Muscle layer of colon (tissue), 2 donors: Measurements from ENCODE around the gene GABRD.

Source experiments
- H3K27ac ChIP-seq: one replicate; pipeline ENCODE4 v1.7.0; 2013; ENCODE audit warnings: low read depth, mild to moderate bottlenecking, low read length, moderate library complexity
- H3K27me3 ChIP-seq, 2 donors: one replicate each; pipeline ENCODE4 v1.7.0; 2013; ENCODE audit warnings: low read length in 2 of 2, mild to moderate bottlenecking in 2 of 2; ENCODE audit not compliant: insufficient read depth in 2 of 2, control insufficient read depth in 1 of 2
- H3K36me3 ChIP-seq: one replicate; pipeline ENCODE4 v1.7.0; 2013; ENCODE audit warnings: mild to moderate bottlenecking, low read length; ENCODE audit not compliant: insufficient read depth
- H3K4me1 ChIP-seq: one replicate; pipeline ENCODE4 v1.7.0; 2013; ENCODE audit warnings: mild to moderate bottlenecking, low read length; ENCODE audit not compliant: insufficient read depth
- H3K4me3 ChIP-seq, 2 donors: one replicate each; pipeline ENCODE4 v1.7.0; 2013; ENCODE audit warnings: low read length in 2 of 2, low read depth in 1 of 2, mild to moderate bottlenecking in 1 of 2, moderate library complexity in 1 of 2
- H3K9ac ChIP-seq: one replicate; pipeline ENCODE4 v1.7.0; 2013; ENCODE audit warnings: low read length
- H3K9me3 ChIP-seq: one replicate; pipeline ENCODE4 v1.7.0; 2013; ENCODE audit warnings: mild to moderate bottlenecking, low read length
- donor health status: abdominal sarcoma.
- donor health status: Adenocarcinoma of cecum.

GABRD gene

DNA sequence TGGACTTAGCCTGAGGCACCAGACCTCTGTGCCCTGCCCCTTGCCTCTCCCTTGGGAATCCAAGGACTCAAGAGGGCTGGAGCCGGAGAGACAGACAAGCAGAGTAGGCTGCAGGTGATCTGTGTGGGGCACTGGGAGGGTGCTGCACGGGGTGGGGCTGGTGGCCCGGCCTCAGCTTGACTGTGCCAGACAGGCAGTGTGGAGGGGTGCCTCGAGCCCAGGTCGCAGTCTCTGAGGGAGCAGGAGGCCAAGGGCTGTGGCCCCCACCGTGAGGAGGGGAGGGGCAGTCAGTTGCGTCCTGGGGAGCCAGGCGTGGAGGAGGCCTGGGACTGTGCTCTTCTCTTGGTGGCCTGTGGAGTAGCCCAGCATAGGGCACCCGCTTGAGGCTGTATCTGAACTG, 4.0 kb downstream of the GABRD start:
- Histone ChIP-seq H3K27ac (no peak overlapping the region), H3K9ac (no peak overlapping the region), H3K36me3 (no peaks in the 10 kb centered on the region), H3K4me3 (no peak overlapping the region), H3K4me1 (no peaks in the 10 kb centered on the region), H3K9me3 (no peaks in the 10 kb centered on the region), H3K27me3 (peaks cover 20 to 70% of the 10 kb centered on the region in 2 donors)

DNA sequence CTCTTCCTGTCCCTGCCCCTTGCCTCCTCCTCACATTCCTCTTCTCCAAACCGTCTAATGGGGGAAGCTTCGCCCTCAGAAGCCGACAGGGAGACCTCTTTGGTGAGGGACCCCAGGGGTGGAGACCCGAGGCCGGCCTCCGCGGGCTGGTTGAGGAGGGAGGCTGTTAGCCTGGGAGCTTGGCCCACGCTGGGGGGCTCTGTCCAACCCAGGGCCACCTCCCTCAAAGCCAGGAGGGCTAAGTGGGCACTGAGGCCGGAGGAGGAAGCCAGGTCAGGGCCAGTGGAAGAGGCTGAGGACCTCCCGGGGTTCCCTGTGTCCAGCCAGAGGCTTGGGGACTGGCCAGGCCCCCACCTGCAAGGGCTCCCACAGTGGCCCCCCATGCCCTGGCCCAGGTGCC, 5.3 kb downstream of the GABRD start:
- Histone ChIP-seq H3K27me3 (peaks cover 20 to 64% of the 10 kb centered on the region in 2 donors), H3K27ac (no peak overlapping the region), H3K9me3 (no peaks in the 10 kb centered on the region), H3K9ac (no peak overlapping the region), H3K4me1 (no peaks in the 10 kb centered on the region), H3K36me3 (no peaks in the 10 kb centered on the region), H3K4me3 (no peak overlapping the region)

DNA sequence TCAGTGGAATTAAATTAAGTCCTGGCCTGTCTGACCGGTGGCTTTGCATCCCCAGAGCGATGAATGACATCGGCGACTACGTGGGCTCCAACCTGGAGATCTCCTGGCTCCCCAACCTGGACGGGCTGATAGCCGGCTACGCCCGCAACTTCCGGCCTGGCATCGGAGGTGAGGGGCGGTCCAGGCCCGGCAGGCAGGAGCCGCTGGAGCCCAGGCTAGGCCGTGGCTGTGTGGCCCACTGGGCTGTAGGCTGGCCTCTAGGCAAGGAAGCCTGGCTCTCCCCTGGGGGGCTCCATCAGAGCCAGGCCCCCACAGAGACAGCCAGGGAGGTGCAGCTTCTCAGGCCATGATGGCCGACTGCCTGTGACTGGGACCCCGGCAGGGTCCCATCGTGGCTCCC, 5.7 kb downstream of the GABRD start:
- H3K27ac ChIP-seq, result no peak overlapping the region
- no peak overlapping the region for H3K9ac ChIP-seq
- no peaks in the 10 kb centered on the region for H3K36me3 ChIP-seq
- no peak overlapping the region for H3K4me3 ChIP-seq
- H3K27me3 ChIP-seq, result peaks cover 17 to 60% of the 10 kb centered on the region in 2 donors
- H3K9me3 ChIP-seq, result no peaks in the 10 kb centered on the region
- no peaks in the 10 kb centered on the region for H3K4me1 ChIP-seq

DNA sequence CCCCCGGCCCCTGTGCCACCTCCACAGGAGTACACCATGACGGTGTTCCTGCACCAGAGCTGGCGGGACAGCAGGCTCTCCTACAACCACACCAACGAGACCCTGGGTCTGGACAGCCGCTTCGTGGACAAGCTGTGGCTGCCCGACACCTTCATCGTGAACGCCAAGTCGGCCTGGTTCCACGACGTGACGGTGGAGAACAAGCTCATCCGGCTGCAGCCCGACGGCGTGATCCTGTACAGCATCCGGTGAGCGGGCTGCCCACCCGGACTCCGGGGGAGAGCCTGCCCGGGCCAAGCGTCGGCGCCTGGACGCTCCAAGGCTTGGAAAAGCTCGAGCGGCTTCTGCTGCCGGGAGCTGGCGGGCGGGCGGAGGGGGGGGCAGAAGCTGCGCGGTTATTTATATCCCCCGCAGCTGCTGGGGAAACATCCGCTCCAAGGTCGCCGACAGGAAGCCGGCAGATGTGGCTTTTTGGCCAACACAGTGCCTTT, 6.4 kb downstream of the GABRD start:
- H3K4me3 ChIP-seq, result no peak overlapping the region
- H3K27ac ChIP-seq, result no peak overlapping the region
- no peaks in the 10 kb centered on the region for H3K4me1 ChIP-seq
- H3K36me3 ChIP-seq, result no peaks in the 10 kb centered on the region
- H3K27me3 ChIP-seq, result peaks cover 11 to 53% of the 10 kb centered on the region in 2 donors
- no peak overlapping the region for H3K9ac ChIP-seq
- H3K9me3 ChIP-seq, result no peaks in the 10 kb centered on the region

DNA sequence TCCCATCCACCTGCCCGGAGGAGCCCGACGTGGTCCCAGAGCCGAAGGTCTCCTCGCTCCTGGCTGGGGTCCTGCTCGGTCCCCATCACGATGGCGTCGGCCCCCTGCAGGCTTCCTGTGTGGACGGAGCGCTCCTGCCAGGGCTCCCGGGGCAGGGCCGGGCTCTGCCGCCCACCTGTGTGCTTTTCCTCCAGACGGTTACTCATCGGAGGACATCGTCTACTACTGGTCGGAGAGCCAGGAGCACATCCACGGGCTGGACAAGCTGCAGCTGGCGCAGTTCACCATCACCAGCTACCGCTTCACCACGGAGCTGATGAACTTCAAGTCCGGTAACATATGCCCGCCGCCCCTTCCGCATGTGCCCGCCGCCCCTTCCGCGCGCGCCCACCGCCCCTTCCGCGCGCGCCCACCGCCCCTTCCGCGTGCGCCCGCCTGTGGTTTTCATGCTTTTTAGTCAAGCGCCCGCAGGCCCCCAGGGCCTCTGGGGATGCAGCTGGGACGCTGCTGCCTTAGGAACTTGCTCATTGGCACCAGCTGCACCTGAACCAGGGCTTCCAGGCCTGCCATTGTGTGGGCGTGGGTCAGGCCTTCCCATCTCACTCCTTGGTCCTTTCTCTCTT, 8.9 kb downstream of the GABRD start:
- H3K4me3 ChIP-seq, result no peak overlapping the region
- peaks cover 9 to 28% of the 10 kb centered on the region in 2 donors for H3K27me3 ChIP-seq
- H3K4me1 ChIP-seq, result no peaks in the 10 kb centered on the region
- no peaks in the 10 kb centered on the region for H3K36me3 ChIP-seq
- no peak overlapping the region for H3K9ac ChIP-seq
- no peak overlapping the region for H3K27ac ChIP-seq
- no peaks in the 10 kb centered on the region for H3K9me3 ChIP-seq

DNA sequence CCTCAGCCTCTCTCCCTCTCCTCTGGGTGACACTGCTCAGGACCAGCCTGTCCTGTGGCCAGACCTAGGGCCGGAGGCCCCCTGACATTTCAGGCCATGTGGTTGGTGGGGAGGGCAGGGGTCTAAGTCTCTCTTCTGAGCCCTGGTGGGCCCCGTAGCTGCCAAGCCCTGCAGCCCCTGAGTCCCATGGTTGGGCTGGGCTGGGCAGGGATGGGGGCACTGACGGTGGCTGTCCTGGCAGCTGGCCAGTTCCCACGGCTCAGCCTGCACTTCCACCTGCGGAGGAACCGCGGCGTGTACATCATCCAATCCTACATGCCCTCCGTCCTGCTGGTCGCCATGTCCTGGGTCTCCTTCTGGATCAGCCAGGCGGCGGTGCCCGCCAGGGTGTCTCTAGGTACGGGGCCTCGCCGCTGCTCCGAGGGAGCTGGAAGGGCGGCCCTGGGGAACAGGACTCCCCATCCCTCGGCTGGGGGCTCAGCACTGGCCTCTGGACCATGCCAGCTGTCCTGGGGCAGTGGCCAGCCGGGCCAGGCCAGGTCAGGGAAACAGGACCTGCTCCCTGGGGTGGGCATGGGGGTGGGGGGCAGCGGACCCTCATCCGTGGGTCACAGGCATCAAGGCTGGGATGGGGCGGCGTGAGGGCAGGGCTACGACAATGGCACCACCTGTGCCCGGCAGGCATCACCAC, 9.9 kb downstream of the GABRD start:
- Histone ChIP-seq H3K9me3 (no peaks in the 10 kb centered on the region), H3K27ac (no peak overlapping the region), H3K4me3 (no peak overlapping the region), H3K36me3 (no peaks in the 10 kb centered on the region), H3K4me1 (no peaks in the 10 kb centered on the region), H3K27me3 (peaks cover 0 to 18% of the 10 kb centered on the region in 2 donors), H3K9ac (no peak overlapping the region)

DNA sequence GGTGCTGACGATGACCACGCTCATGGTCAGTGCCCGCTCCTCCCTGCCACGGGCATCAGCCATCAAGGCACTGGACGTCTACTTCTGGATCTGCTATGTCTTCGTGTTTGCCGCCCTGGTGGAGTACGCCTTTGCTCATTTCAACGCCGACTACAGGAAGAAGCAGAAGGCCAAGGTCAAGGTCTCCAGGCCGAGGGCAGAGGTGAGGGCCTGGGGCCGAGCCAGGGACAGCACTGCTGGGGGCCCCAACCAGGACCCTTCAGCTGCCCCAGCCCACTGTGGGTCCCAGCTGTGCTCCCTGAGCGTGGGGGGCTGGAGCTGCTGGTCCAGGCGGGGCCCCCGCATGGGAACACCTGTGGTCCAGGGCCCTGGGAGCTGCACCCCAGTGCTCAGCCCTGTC, 10.4 kb downstream of the GABRD start:
- H3K36me3 ChIP-seq, result no peaks in the 10 kb centered on the region
- peaks cover 0 to 13% of the 10 kb centered on the region in 2 donors for H3K27me3 ChIP-seq

DNA sequence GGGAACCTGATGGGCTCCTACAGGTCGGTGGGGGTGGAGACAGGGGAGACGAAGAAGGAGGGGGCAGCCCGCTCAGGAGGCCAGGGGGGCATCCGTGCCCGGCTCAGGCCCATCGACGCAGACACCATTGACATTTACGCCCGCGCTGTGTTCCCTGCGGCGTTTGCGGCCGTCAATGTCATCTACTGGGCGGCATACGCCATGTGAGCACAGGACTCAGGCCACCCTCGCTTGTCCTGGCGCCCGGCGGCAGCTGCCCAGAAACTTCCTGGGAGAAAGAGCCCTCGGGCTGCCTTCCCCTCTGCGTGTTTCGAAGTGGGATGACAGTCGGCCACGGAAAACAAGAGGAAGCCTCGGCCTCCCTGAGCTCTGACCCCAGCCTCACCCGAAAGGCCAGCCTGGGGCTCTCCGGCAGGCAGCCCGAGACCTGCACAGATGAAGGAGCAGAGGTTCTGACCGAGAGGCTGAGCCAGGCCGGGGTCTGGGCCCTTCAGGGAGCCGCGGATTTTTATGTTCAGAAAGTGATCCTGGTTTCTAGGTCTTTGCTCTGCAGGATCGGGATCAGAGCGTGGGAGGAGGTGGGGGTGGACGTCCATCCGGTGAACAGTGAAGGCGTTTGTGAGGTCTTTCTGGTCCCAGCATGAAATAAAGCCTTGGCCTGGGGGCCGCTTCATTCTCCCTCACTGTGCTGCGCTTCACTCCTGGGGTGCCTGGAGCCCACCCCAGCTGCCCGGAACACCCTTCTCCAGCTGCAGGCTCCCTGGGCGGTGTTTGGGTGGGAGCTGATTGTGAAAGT, 11.1 kb downstream of the GABRD start:
- H3K27me3 ChIP-seq, result peaks cover 0 to 6% of the 10 kb centered on the region in 2 donors
- H3K4me3 ChIP-seq, result no peak overlapping the region
- H3K4me1 ChIP-seq, result no peaks in the 10 kb centered on the region
- H3K36me3 ChIP-seq, result no peaks in the 10 kb centered on the region
- no peak overlapping the region for H3K9ac ChIP-seq
- no peaks in the 10 kb centered on the region for H3K9me3 ChIP-seq
- no peak overlapping the region for H3K27ac ChIP-seq

More for the DNA sequence above, 10.4 kb downstream of the GABRD start:
- Histone ChIP-seq H3K27ac (no peak overlapping the region), H3K9ac (no peak overlapping the region), H3K4me3 (no peak overlapping the region), H3K9me3 (no peaks in the 10 kb centered on the region), H3K4me1 (no peaks in the 10 kb centered on the region)

DNA sequence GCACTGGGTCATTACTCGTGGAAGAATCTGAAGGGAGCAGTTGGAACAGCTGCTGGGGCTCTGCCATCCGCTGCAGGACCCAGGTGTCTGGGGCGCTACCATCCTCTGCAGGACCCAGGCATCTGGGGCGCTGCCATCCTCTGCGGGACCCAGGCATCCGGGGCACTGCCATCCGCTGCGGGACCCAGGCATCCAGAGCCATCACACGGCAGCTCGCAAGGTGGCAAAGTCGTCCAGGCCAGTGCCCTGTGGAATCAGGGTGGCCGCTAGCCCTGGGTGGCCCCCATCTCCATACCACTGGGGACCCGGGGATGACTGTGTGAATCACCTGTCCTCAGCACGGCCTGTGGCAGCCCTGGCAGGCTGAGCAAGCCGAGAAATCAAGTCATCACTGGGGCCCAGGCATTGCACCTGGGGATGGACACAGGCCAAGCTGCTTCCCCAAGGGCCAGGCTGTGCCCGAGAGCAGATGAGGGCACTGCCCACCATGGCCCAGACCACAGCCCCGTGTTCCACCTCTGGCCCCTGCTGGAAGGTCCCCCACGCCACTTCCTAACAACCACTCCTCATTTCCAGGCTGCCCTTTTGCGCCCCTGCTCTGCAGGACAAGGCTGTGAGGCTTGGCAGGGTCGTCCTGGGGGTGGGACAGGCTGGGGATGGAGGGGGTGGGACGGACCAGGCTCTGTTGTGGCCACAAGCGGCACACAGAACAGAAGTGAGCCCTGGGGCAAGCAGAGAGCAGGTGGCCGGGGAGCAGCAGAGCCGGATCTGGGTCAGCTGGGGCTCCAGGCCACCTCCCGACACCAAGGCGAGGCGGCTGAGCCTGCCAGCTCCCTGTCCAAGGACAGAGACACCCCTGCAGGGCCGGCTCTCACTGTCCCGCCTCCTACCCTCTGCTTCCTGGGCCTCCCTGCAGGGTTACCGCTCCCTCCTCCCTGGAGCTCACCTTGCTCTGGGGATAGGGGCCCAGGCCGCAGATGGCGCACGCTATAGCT, 12.7 kb downstream of the GABRD start:
- Histone ChIP-seq H3K36me3 (no peaks in the 10 kb centered on the region), H3K9me3 (no peaks in the 10 kb centered on the region), H3K4me1 (no peaks in the 10 kb centered on the region), H3K27ac (no peak overlapping the region), H3K9ac (no peak overlapping the region), H3K27me3 (no peaks in the 10 kb centered on the region), H3K4me3 (no peak overlapping the region)

DNA sequence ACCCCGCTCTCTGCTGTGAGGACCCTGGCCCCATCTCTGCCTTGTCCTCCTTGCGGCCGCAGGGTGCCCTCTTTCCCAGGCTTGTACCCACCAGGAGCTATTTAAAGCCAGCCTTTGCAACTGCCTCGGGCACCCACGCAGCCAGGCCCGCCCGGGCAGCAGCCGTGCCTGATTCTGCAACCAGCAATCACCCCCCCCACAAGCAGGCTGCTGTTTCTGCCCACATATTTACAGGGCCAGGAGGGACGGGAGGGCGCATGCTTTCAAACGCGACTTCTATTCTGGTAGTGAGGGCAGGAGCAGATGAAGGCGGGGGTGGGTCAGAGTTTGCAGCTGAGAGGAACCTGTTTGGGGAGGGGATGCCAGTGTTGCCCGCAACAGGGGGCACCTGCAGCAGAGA, 13.6 kb downstream of the GABRD start:
- H3K27ac ChIP-seq, result no peak overlapping the region
- no peak overlapping the region for H3K4me3 ChIP-seq
- no peaks in the 10 kb centered on the region for H3K9me3 ChIP-seq
- no peak overlapping the region for H3K9ac ChIP-seq
- H3K27me3 ChIP-seq, result no peaks in the 10 kb centered on the region
- no peaks in the 10 kb centered on the region for H3K36me3 ChIP-seq
- H3K4me1 ChIP-seq, result no peaks in the 10 kb centered on the region
